Activated naive CD8-positive, alpha-beta T cell treated with anti-CD3 and anti-CD28 coated beads, Interleukin-2, amount 10 ng/mL, durations not matched to agents 7 days and 5 days (primary cell): Measurements from ENCODE around the gene STOM. TPM values are rescaled to one million over a fixed set of nuclear protein-coding genes. Genes with fewer than 3 reads are reported as not detected.
"Not testable (repeated sequence)": the region's sequence is repeated elsewhere in the genome, so short reads cannot be mapped to it uniquely, and the experiment has no call there.

Experiments used
- ATAC-seq: fragments of 150-1000 bp; cut with Tn5 transposase; one replicate; pipeline ENCODE4 v1.10.0; 2021; ENCODE audit warnings: low read depth, moderate library complexity
- POLR2A ChIA-PET: fragments of 350-600 bp; sonication (Branson Sonifier 250); formaldehyde crosslinking; loops from one replicate; lab custom pipeline; 2021; ENCODE audit warnings: antibody characterized with exemption; lab: Charles Lee
- DNase-seq: peaks from one replicate; pipeline ENCODE4 v3.0.0; 2021
- H3K27ac Mint-ChIP-seq: one replicate; pipeline ENCODE4 v1.8.0; 2022; ENCODE audit warnings: mild to moderate bottlenecking, mixed read lengths
- H3K27me3 Mint-ChIP-seq: one replicate; pipeline ENCODE4 v1.8.0; 2022; ENCODE audit warnings: mild to moderate bottlenecking, moderate library complexity, mixed read lengths
- H3K36me3 Mint-ChIP-seq: one replicate; pipeline ENCODE4 v1.8.0; 2021; ENCODE audit warnings: mild to moderate bottlenecking, mixed read lengths
- H3K4me1 Mint-ChIP-seq: one replicate; pipeline ENCODE4 v1.8.0; 2021; ENCODE audit warnings: mixed read lengths
- H3K4me3 Mint-ChIP-seq: one replicate; pipeline ENCODE4 v1.8.0; 2022; ENCODE audit warnings: mild to moderate bottlenecking, moderate library complexity, mixed read lengths
- H3K9me3 Mint-ChIP-seq: one replicate; pipeline ENCODE4 v1.8.0; 2021; ENCODE audit warnings: mixed read lengths
- total RNA-seq, 2 experiments: library from RNA; stranded (reverse); gene quantifications; one replicate each; pipeline ENCODE4 v1.2.3, GENCODE V29; 2021

Gene STOM, protein sequence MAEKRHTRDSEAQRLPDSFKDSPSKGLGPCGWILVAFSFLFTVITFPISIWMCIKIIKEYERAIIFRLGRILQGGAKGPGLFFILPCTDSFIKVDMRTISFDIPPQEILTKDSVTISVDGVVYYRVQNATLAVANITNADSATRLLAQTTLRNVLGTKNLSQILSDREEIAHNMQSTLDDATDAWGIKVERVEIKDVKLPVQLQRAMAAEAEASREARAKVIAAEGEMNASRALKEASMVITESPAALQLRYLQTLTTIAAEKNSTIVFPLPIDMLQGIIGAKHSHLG
- total RNA-seq, result 10 to 100 TPM; 87.4 to 95.4 TPM

DNA sequence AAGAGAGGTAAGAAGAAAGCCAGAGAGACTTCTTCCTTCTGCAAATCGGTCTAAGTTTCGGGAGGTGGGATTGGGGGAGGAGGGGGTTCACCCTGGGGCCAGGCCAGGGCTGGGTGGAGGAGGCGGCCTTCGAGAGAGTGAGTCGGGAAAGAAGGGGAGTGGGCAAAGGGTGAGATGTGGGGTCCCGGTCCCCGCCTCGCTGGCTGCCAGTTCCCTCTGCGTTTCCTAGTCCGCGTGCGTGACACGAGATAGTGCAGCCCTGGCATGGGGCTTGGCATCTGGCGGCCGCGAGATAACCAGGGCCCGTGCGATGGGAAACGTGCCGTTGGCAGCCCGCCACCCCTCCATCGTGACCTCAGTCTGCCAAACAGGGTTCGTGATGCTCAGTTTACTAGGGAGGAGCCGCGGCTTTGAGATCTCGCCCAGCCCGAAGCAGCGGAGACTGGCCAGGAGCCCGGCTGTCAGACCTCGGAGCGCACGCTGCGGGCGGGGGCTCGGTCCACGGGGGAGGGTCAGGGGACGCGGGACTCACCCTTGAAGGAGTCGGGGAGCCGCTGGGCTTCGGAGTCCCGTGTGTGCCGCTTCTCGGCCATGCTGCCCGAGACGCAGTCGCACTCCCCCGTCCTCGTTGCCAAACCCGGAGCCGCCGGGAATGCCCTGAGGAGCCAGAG, at the start of gene STOM:
STOM (minus strand) TSS at position 656 of the 671 bp plus-strand sequence; CDS start at position 593, 63 bp downstream.
- no peaks in the 10 kb centered on the region for H3K27me3 Mint-ChIP-seq
- POLR2A ChIA-PET, result interaction anchor here (1.4 to 1.6 kb wide), 2 partner anchors 11 to 16 kb away, joined by 8 to 9 read pairs; no protein-coding TSS in a partner anchor
- peaks cover 20% of the 10 kb centered on the region for H3K36me3 Mint-ChIP-seq
- DNase-seq, result no peak
- H3K4me1 Mint-ChIP-seq, result peaks cover 41% of the 10 kb centered on the region
- no peaks in the 10 kb centered on the region for H3K9me3 Mint-ChIP-seq
- H3K4me3 Mint-ChIP-seq, result peak within 1 kb of the TSS; percentile 92
- H3K27ac Mint-ChIP-seq, result peak within 1 kb of the TSS; percentile 99
- ATAC-seq, result peak; percentile 65

DNA sequence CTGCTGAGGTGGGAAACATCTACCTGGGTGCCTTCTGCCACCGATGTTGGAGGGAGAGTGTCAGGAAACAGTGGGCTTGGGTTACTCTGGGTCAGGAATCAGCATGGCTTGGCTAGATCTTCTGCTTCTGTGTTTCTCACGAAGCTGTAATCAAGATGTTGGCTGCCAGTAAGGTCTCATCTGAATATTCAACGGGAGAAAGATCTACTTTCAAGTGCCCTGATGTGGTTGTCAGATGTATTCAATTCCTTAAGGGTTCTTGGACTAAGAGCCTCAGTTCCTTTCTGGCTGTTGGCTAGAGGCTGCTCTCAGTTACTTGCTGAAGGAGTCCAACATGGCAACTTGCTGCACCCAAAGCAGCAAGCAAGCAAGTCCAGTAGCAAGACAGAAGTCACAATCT, 41.9 kb upstream of the STOM start:
- no peak for ATAC-seq
- Mint-ChIP-seq H3K27ac (no peak overlapping the region), H3K27me3 (peaks cover 11% of the 10 kb centered on the region), H3K9me3 (no peaks in the 10 kb centered on the region), H3K4me3 (no peak overlapping the region), H3K4me1 (no peaks in the 10 kb centered on the region), H3K36me3 (no peaks in the 10 kb centered on the region)
- DNase-seq, result no peak
- POLR2A ChIA-PET, result no interaction called here

DNA sequence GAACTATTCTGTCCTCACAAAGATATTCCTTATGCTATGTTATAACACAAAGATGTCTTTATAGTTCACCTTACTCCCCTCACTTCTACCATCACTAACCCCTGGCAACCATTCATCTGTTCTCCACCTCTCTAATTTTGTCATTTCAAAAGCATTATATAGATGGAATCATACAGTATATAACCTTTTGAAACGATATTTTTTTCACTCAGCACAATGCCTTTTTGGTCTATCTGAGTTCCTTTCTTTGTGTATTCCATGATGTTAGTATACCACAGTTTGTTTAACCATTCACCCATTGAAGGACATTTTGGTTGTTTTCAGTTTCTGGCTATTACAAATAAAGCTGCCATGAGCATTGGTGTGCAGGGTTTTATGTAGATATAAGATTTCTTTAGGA, 35.8 kb upstream of the STOM start:
- no peaks in the 10 kb centered on the region for H3K4me1 Mint-ChIP-seq
- DNase-seq (no peak), ATAC-seq (no peak)
- no peaks in the 10 kb centered on the region for H3K36me3 Mint-ChIP-seq
- POLR2A ChIA-PET, result no interaction called here
- H3K27me3 Mint-ChIP-seq, result peaks cover 2% of the 10 kb centered on the region
- peaks cover 4% of the 10 kb centered on the region for H3K9me3 Mint-ChIP-seq
- H3K27ac Mint-ChIP-seq, result no peak overlapping the region
- no peak overlapping the region for H3K4me3 Mint-ChIP-seq

DNA sequence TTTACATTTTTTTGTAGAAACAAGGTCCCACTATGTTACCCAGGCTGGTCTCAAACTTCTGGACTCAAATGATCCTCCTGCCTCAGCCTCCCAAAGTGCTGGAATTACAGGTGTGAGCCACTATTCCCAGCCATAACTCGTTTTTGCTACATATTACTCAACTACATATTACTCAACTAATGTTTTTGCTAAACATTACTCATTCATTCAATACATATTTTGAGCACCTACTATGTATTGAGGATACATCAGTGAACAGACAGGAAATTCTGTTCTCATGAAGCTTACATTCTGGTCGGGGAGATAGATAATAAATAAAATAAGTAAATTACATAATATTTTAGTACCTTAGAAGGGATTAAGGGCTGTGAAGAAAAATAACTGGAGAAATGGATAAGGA, 34.9 kb upstream of the STOM start:
- Mint-ChIP-seq H3K4me1 (no peaks in the 10 kb centered on the region), H3K27me3 (peaks cover 2% of the 10 kb centered on the region), H3K9me3 (peaks cover 4% of the 10 kb centered on the region), H3K36me3 (no peaks in the 10 kb centered on the region), H3K4me3 (no peak overlapping the region), H3K27ac (no peak overlapping the region)
- DNase-seq (no peak), ATAC-seq (no peak)
- POLR2A ChIA-PET, result no interaction called here

DNA sequence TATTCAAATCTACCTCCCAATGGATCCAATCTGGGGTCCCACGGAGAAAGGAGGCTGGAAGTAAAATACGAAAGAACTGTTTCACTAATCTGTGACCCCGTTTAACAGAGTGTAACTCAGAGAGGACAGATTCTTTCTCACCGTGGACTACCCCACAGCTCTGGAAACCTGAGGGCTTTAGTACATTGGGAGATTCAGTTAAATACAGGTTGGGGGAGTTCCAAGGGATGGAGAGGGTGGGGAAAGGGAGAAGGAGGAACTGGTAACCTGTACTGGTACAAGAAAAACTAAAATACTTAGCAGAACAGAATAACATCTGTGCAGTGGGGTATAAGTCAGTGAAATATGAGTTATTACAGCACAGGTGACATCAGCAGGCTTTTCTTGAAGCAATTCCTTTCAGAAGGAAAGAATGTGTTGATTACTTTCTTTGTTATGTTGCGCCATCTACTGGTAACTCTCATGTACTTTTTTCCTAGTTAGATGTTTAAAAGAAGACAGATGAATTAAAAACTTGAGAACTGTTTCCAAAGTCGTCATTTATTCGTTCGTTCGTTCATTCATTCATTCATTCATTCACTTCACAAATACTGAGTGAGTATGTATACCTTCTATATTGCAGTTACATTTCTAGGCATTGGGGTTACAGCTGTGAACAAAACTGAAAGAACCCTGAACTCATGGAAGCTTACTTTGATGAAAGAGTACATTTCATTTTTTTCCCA, 30.0 kb upstream of the STOM start:
- Mint-ChIP-seq H3K9me3 (peaks cover 5% of the 10 kb centered on the region), H3K27ac (no peak overlapping the region), H3K27me3 (no peaks in the 10 kb centered on the region), H3K4me3 (no peak overlapping the region), H3K4me1 (peaks cover 5% of the 10 kb centered on the region), H3K36me3 (peaks cover 4% of the 10 kb centered on the region)
- no peak for DNase-seq
- POLR2A ChIA-PET, result interaction anchor here (0.6 kb wide), 1 partner anchor 161 kb away, joined by 7 read pairs; no protein-coding TSS in a partner anchor
- peak; percentile 60 for ATAC-seq

DNA sequence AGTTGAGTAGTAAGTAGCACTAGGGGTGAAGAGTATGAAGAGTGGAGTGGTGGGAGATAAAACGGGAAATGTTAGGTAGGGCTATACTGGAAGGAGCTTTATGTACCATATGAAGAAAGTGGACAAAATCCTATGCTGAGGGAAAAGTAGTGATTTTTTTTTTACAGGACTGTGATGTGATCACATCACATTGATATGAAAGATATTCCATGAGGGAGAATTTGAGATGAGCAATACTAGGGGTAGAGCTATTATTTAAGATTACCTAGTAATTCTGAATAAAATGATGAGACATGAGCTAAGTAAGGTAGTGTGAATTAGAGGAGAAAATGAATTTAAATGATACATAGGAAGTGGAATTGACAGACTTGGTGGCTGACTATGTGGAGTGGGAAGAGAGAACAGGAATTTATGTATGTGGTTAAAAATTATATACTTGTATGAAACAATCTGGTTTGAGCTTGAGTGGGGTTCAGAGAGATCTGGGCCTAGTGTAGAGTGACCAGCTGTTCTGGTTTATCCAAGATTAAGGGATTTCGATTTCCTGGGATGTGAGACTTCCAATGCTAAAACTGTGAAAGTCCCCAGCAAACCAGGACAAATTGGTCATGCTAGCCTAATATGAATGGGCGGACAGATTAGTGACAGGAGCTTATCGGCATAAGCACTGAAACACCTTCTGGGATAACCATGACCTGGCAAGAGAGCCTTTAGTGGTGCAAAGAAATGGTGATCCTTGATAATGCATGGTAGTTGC, 29.3 kb upstream of the STOM start:
- DNase-seq (no peak), ATAC-seq (no peak)
- peaks cover 4% of the 10 kb centered on the region for H3K36me3 Mint-ChIP-seq
- no peak overlapping the region for H3K4me3 Mint-ChIP-seq
- peaks cover 11% of the 10 kb centered on the region for H3K4me1 Mint-ChIP-seq
- H3K27ac Mint-ChIP-seq, result no peak overlapping the region
- POLR2A ChIA-PET, result interaction anchor here (0.6 kb wide), 1 partner anchor 161 kb away, joined by 7 read pairs; no protein-coding TSS in a partner anchor
- peaks cover 7% of the 10 kb centered on the region for H3K9me3 Mint-ChIP-seq
- H3K27me3 Mint-ChIP-seq, result no peaks in the 10 kb centered on the region

DNA sequence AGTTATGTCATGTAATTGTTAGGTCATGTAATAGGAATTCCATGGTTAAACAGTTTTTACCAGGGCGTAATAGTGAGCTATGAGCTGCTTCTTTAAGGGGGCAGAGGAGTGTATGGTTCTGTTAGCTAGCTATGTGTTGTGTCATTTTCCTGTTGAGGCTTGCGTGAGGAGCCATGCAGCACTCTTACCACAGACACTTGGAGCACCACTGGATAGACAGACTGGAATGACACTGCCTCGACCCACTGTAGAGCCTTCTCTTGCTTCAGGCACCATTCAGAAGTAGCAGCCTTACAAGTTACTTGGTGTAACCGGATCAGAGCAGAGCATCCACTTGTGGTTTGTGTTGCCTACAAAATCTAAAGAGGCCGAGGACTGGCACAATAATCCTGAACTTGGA, 28.3 kb upstream of the STOM start:
- DNase-seq (no peak), ATAC-seq (no peak)
- POLR2A ChIA-PET, result no interaction called here
- no peaks in the 10 kb centered on the region for H3K27me3 Mint-ChIP-seq
- H3K4me3 Mint-ChIP-seq, result no peak overlapping the region
- peaks cover 7% of the 10 kb centered on the region for H3K9me3 Mint-ChIP-seq
- H3K4me1 Mint-ChIP-seq, result peaks cover 15% of the 10 kb centered on the region
- H3K27ac Mint-ChIP-seq, result no peak overlapping the region
- H3K36me3 Mint-ChIP-seq, result peaks cover 4% of the 10 kb centered on the region

DNA sequence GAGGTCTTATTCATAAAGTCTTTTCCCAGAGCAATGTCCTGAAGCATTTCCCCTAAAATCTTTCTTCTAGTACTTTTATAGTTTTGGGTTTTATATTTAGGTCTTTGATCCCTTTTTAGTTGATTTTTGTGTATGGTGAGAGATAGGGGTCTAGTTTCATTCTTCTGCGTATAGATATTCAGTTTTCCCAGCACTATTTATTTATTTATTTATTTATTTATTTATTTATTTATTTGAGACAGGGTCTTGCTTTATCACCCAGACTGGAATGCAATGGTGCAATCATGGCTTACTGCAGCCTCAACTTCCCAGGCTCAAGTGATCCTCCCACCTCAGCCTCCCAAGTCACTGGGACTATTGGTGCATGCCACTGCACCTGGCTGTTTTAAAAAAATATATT, 27.2 kb upstream of the STOM start:
- ATAC-seq, H3K27me3 Mint-ChIP-seq, DNase-seq, H3K27ac Mint-ChIP-seq, POLR2A ChIA-PET, H3K36me3 Mint-ChIP-seq, H3K4me3 Mint-ChIP-seq, H3K9me3 Mint-ChIP-seq: not testable (repeated sequence)
- H3K4me1 Mint-ChIP-seq, result peaks cover 26% of the 10 kb centered on the region

DNA sequence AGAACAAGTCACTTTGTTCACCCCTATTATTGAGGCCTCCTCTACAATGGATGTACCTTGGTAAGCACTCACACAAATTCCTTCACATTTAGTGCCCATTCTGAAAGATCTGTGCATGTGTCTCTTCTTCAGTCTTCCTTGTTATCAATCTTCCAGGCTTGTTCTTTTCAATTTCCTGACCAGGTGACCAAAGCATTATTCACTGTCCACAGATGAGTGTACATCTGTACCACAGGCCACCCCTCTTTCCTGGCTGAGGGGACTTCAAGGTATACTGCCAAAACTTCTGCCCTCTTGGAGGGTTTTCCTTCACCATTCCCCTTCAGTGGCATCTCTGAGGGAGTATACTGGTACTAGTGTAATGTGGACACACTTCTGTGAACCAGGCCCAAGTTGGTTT, 25.5 kb upstream of the STOM start:
- Mint-ChIP-seq H3K9me3 (peaks cover 7% of the 10 kb centered on the region), H3K27me3 (no peaks in the 10 kb centered on the region), H3K4me1 (peaks cover 29% of the 10 kb centered on the region), H3K27ac (no peak overlapping the region), H3K36me3 (peaks cover 4% of the 10 kb centered on the region), H3K4me3 (no peak overlapping the region)
- POLR2A ChIA-PET, result no interaction called here
- no peak for DNase-seq
- ATAC-seq, result no peak

DNA sequence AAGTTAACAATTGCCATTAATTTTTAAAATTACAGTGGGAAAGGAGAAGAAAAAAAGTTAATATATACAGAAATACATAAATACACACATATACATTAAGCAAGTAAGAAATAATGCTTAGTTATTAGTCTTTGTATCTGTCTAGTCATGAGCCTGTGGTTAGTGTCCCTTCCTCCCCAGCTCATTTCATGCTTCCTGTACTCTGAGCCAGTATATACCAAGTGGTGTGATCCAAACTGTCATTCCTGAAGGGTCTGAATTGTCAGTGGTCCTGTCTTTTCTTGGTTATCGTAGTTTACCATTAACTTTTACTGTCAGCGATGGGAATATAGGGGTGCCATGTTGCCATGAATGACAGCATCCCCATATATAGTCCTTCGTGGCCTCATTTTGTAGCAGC, 24.2 kb upstream of the STOM start:
- ATAC-seq (no peak), DNase-seq (no peak)
- Mint-ChIP-seq H3K9me3 (peaks cover 7% of the 10 kb centered on the region), H3K27ac (no peak overlapping the region), H3K27me3 (no peaks in the 10 kb centered on the region), H3K4me3 (no peak overlapping the region), H3K36me3 (peaks cover 4% of the 10 kb centered on the region), H3K4me1 (peaks cover 29% of the 10 kb centered on the region)
- POLR2A ChIA-PET, result interaction anchor here (1.3 kb wide), 1 partner anchor 75 kb away, joined by 4 read pairs; no protein-coding TSS in a partner anchor

DNA sequence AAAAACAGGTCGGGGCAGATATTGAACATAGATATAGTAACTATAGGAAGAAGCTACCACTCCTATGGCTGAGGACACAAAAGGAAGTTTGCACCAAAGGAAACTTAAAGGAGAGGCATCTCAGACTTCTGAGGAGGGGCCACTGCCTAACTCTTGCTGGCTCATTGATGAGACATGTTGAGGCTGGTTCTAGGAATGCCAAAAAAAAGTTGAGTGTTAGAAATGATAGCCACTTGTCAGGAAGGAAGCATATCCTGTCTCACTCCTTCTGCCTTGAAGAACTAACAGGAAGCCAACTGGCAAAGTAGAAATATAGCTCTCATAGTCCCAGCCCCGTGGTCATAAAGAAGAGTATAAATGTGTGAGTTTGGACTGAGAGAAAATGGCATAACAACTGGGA, 23.3 kb upstream of the STOM start:
- Mint-ChIP-seq H3K9me3 (peaks cover 7% of the 10 kb centered on the region), H3K4me1 (peaks cover 29% of the 10 kb centered on the region), H3K4me3 (peak overlapping the region; percentile 41), H3K27ac (peak overlapping the region; percentile 44), H3K36me3 (peaks cover 4% of the 10 kb centered on the region), H3K27me3 (no peaks in the 10 kb centered on the region)
- POLR2A ChIA-PET, result interaction anchor here (1.3 kb wide), 1 partner anchor 74 kb away, joined by 4 read pairs; no protein-coding TSS in a partner anchor
- DNase-seq (no peak), ATAC-seq (peak; percentile 45)

DNA sequence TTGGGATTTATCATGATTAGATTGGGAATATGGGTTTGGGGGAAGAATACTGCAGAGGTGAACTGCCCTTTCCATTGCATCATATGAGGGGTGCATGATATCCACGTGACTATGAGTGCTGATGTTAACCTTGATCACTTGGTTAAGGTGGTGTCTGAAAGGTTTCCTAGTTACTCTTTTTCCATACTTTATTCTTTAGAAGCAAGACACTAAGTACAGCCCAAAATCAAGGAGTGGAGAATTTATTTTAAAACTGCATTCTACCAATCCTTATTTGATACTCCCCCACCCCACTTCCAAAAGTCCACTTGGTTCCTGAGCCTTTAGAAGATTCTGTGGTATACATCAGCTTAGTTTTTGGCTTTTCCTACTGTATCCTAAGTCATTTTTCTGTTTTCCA, 20.3 kb upstream of the STOM start:
- no peak overlapping the region for H3K27ac Mint-ChIP-seq
- H3K4me3 Mint-ChIP-seq, result no peak overlapping the region
- DNase-seq (no peak), ATAC-seq (no peak)
- peaks cover 4% of the 10 kb centered on the region for H3K27me3 Mint-ChIP-seq
- H3K4me1 Mint-ChIP-seq, result peaks cover 29% of the 10 kb centered on the region
- H3K9me3 Mint-ChIP-seq, result peaks cover 1% of the 10 kb centered on the region
- POLR2A ChIA-PET, result no interaction called here
- H3K36me3 Mint-ChIP-seq, result no peaks in the 10 kb centered on the region
